K562 (cell line): ENCODE data around the gene EXT2.

ENCODE experiments used
- ARID4B ChIP-seq: sonication (generic); formaldehyde crosslinking; IDR thresholded peaks from 2 replicates; pipeline ENCODE4 v1.8.0; 2022; ENCODE audit warnings: mild to moderate bottlenecking, missing genetic modification reagents
- CEBPB ChIP-seq: fragments of 450-650 bp; IDR thresholded peaks from 2 replicates; pipeline ENCODE4 v1.6.1; 2016; ENCODE audit warnings: missing genetic modification characterization, missing compliant biosample characterization
- CHD1 ChIP-seq: fragments of 200-600 bp; sonication (generic); IDR thresholded peaks from one replicate; pipeline ENCODE4 v1.6.1; 2012; ENCODE audit warnings: mild to moderate bottlenecking, moderate library complexity, low read length, inconsistent platforms
- ELK1 ChIP-seq: sonication (generic); formaldehyde crosslinking; IDR thresholded peaks from 2 replicates; pipeline ENCODE4 v1.8.1; 2022; ENCODE audit warnings: missing genetic modification reagents
- GATA2 ChIP-seq: sonication (generic); formaldehyde crosslinking; IDR thresholded peaks from 2 replicates; pipeline ENCODE4 v1.4.0; 2020; ENCODE audit warnings: mild to moderate bottlenecking, missing genetic modification reagents
- KAT2B ChIP-seq: IDR thresholded peaks from one replicate; pipeline ENCODE4 v1.6.1; 2012; ENCODE audit warnings: low read depth, mild to moderate bottlenecking, control low read depth, inconsistent platforms, low read length, moderate library complexity
- MEF2A ChIP-seq: IDR thresholded peaks from 2 replicates; pipeline ENCODE4 v1.6.1; 2011; ENCODE audit warnings: low read depth, mild to moderate bottlenecking, low read length, moderate library complexity; ENCODE audit not compliant: control insufficient read depth
- SMC3 ChIP-seq: conservative IDR thresholded peaks from 2 replicates; pipeline ENCODE4 v1.6.1; 2011; ENCODE audit warnings: low read depth, low read length, improper control_type of control experiment; ENCODE audit not compliant: insufficient read depth
- TBP ChIP-seq: optimal IDR thresholded peaks from 2 replicates; pipeline ENCODE3; 2011; ENCODE audit warnings: low read depth, low read length, improper control_type of control experiment
- ZNF140 ChIP-seq: fragments of 250-450 bp; sonication (Bioruptor Pico); IDR thresholded peaks from 2 replicates; pipeline ENCODE4 v1.8.0; 2021; ENCODE audit warnings: moderate library complexity, mild to moderate bottlenecking, inconsistent platforms
- ZSCAN32 ChIP-seq: fragments of 450-650 bp; formaldehyde crosslinking; IDR thresholded peaks from 2 replicates; pipeline ENCODE4 v1.4.0; 2020; ENCODE audit warnings: mild to moderate bottlenecking, moderate library complexity
- TF ChIP-seq, protein P1 (sequence below), 3 experiments: IDR thresholded peaks in 2 of 3; conservative IDR thresholded peaks in 1 of 3; 2 replicates each; pipeline ENCODE4 v1.5.1; 2011 to 2012; ENCODE audit warnings: low read length in 3 of 3, mild to moderate bottlenecking in 3 of 3, control low read depth in 2 of 3, improper control_type of control experiment in 1 of 3, inconsistent platforms in 1 of 3, low read depth in 1 of 3, mixed read lengths in 1 of 3, moderate library complexity in 1 of 3; ENCODE audit not compliant: insufficient read depth in 2 of 3

DNA sequence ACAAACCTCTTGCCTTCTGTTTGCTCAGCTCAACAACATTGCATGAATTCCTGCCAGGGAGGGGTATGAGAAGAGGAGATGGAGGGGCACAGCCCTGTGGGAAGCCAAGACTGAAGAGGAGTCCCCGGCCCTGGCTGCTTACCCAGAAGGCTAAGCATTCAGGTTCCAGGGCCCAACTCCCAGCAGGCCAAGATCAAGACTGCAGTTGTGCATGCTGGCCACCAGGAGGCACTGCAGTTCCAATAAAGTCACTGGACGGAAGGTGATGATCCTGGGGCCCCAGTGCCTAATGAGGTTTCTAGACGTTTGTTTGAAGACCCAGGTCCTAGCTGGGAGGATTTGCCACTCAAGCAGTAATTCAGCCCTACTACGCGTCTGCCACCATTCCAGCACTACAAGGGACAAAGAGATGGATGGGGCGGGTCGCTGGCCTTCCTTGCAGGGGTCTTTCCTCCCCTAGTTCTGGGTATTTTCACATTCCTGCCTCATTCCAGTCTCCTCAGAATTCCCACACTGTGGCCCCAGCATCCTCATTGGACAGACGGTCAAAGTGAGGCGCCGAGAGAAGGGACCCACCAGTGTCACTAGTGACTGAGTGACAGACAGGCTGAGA lies 190.9 kb downstream of the EXT2 start:
- TF ChIP-seq TBP (no peak), CHD1 (no peak), SMC3 (peak; percentile 95), MEF2A (no peak), CEBPB (tag) (no peak), ARID4B (CRISPR knock-in tag) (no peak), KAT2B (no peak), ELK1 (CRISPR knock-in tag) (no peak), ZNF140 (CRISPR knock-in tag) (no peak), ZSCAN32 (CRISPR knock-in tag) (no peak), GATA2 (CRISPR knock-in tag) (no peak)
- TF ChIP-seq, protein P1, sequence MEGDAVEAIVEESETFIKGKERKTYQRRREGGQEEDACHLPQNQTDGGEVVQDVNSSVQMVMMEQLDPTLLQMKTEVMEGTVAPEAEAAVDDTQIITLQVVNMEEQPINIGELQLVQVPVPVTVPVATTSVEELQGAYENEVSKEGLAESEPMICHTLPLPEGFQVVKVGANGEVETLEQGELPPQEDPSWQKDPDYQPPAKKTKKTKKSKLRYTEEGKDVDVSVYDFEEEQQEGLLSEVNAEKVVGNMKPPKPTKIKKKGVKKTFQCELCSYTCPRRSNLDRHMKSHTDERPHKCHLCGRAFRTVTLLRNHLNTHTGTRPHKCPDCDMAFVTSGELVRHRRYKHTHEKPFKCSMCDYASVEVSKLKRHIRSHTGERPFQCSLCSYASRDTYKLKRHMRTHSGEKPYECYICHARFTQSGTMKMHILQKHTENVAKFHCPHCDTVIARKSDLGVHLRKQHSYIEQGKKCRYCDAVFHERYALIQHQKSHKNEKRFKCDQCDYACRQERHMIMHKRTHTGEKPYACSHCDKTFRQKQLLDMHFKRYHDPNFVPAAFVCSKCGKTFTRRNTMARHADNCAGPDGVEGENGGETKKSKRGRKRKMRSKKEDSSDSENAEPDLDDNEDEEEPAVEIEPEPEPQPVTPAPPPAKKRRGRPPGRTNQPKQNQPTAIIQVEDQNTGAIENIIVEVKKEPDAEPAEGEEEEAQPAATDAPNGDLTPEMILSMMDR (IDR thresholded peaks at IDR 0.05 in 2 of 3, conservative IDR thresholded peaks at IDR 0.05 in 1 of 3; ENCODE audit: insufficient read depth in 2 of 3, low read depth in 1 of 3, low read length in 3 of 3): peak; percentile 93 to 97 (median 95)
